ENCODE results near the gene DENND2A. TPM values are rescaled to one million over a fixed set of nuclear protein-coding genes. Genes with fewer than 3 reads are reported as not detected.
A peak's percentile ranks its signal among the peaks of the same experiment; 100 is the strongest.
"Not testable (repeated sequence)": the region's sequence is repeated elsewhere in the genome, so short reads cannot be mapped to it uniquely, and the experiment has no call there.

DENND2A gene
- total and polyA plus RNA-seq, 8 donors = 9.3 to 47.2 (median 37.6) TPM

- no peaks in the 10 kb centered on the region for H3K4me1 ChIP-seq
- no peaks in the 10 kb centered on the region for H3K36me3 ChIP-seq
- DNase-seq (peak in 1 of 4 donors; percentile 48), ATAC-seq (peak; percentile 71)
- no peak overlapping the region for H3K27ac ChIP-seq
- H3K4me3 ChIP-seq = no peak overlapping the region
- intact Hi-C loops (cut with DNase I) = no loop called here
- peaks cover 4 to 28% of the 10 kb centered on the region in 2 donors for H3K27me3 ChIP-seq
- TF ChIP-seq CTCF (IDR thresholded peaks at IDR 0.05) = peak; percentile 23 to 36
- H3K9me3 ChIP-seq = no peaks in the 10 kb centered on the region
These were observed 6.5 kb upstream of the DENND2A start for GRCh38 chr7:140646931-140647647.

- no peak overlapping the region for H3K4me3 ChIP-seq
- peaks cover 0 to 9% of the 10 kb centered on the region in 2 donors for H3K4me1 ChIP-seq
- no peak for DNase-seq
- intact Hi-C loops (cut with DNase I) = no loop called here
- ATAC-seq = no peak
- peak in 1 of 2 donors; percentile 34 for TF ChIP-seq CTCF (IDR thresholded peaks at IDR 0.05)
- H3K9me3 ChIP-seq = no peaks in the 10 kb centered on the region
- peaks cover 12 to 44% of the 10 kb centered on the region in 2 donors for H3K27me3 ChIP-seq
- H3K27ac ChIP-seq = no peak overlapping the region
- H3K36me3 ChIP-seq = no peaks in the 10 kb centered on the region
These were observed 4.7 kb upstream of the DENND2A start for GRCh38 chr7:140645166-140645900.

- intact Hi-C loops (cut with DNase I); ATAC-seq: not testable (repeated sequence)
These were observed 4.1 kb upstream of the DENND2A start for GRCh38 chr7:140644761-140645160.

GRCh38 chr7:140643416-140643815 is 2.8 kb upstream of the DENND2A start:
- DNase-seq (no peak), ATAC-seq (no peak)
- Histone ChIP-seq H3K4me3 (no peak overlapping the region), H3K9me3 (no peaks in the 10 kb centered on the region), H3K27ac (no peak overlapping the region), H3K36me3 (no peaks in the 10 kb centered on the region), H3K4me1 (peaks cover 0 to 20% of the 10 kb centered on the region in 2 donors), H3K27me3 (peaks cover 19 to 63% of the 10 kb centered on the region in 2 donors)
- TF ChIP-seq CTCF (IDR thresholded peaks at IDR 0.05) = no peak
- intact Hi-C loops (cut with DNase I) = no loop called here

More at GRCh38 chr7:140644761-140645160, 4.1 kb upstream of the DENND2A start:
- not testable (repeated sequence) for DNase-seq, H3K36me3 ChIP-seq, H3K4me3 ChIP-seq, H3K9me3 ChIP-seq, H3K27ac ChIP-seq
- Histone ChIP-seq H3K27me3 (peaks cover 16 to 50% of the 10 kb centered on the region in 2 donors), H3K4me1 (peaks cover 0 to 15% of the 10 kb centered on the region in 2 donors)

GRCh38 chr7:140641524-140642195 is 1.0 kb upstream of the DENND2A start:
- no peak overlapping the region for H3K4me3 ChIP-seq
- TF ChIP-seq CTCF (IDR thresholded peaks at IDR 0.05) = no peak
- DNase-seq (no peak), ATAC-seq (no peak)
- peaks cover 19 to 80% of the 10 kb centered on the region in 2 donors for H3K27me3 ChIP-seq
- no peaks in the 10 kb centered on the region for H3K36me3 ChIP-seq
- H3K27ac ChIP-seq = peak overlapping the region in 1 of 2 donors; percentile 78
- no peaks in the 10 kb centered on the region for H3K9me3 ChIP-seq
- intact Hi-C loops (cut with DNase I) = no loop called here
- peaks cover 0 to 20% of the 10 kb centered on the region in 2 donors for H3K4me1 ChIP-seq
